ENCODE results near the gene EFNB2.

EFNB2 gene

GRCh38 chr13:106567474-106568298, 32.2 kb upstream of the EFNB2 start, which contains the start of gene ARGLU1 (continued):
- no peak for TF ChIP-seq ZNF26 (tag by site-specific recombination; IDR thresholded peaks at IDR 0.05)
- TF ChIP-seq ZBTB8A (tag by site-specific recombination; IDR thresholded peaks at IDR 0.05) = no peak
- TF ChIP-seq ZNF391 (tag by site-specific recombination; IDR thresholded peaks at IDR 0.05; ENCODE audit: borderline replicate concordance, low read depth) = no peak
- TF ChIP-seq ZNF140 (tag by site-specific recombination; IDR thresholded peaks at IDR 0.05) = no peak
- no peak for TF ChIP-seq PRDM2 (tag by site-specific recombination; IDR thresholded peaks at IDR 0.05; ENCODE audit: borderline replicate concordance)
- TF ChIP-seq ZNF791 (tag by site-specific recombination; IDR thresholded peaks at IDR 0.05) = no peak
- no peak for TF ChIP-seq ZNF324 (tag by site-specific recombination; IDR thresholded peaks at IDR 0.05)
- no peak for TF ChIP-seq MYNN (tag by site-specific recombination; IDR thresholded peaks at IDR 0.05; ENCODE audit: borderline replicate concordance)
- no peak; the same call in 1 of the 2 replicates for TF ChIP-seq ZSCAN23 (tag by site-specific recombination; IDR thresholded peaks at IDR 0.05)
- TF ChIP-seq ZSCAN4 (tag by site-specific recombination; IDR thresholded peaks at IDR 0.05) = no peak
- TF ChIP-seq SP2 (tag by site-specific recombination; IDR thresholded peaks at IDR 0.05) = no peak
- TF ChIP-seq ZNF645 (tag by site-specific recombination; IDR thresholded peaks at IDR 0.05) = no peak
- 0 out of 2 replicates have a peak, but pooled peaks have one; percentile 14 for TF ChIP-seq KLF8 (tag by site-specific recombination; IDR thresholded peaks at IDR 0.05)
- no peak for TF ChIP-seq ZNF510 (tag by site-specific recombination; IDR thresholded peaks at IDR 0.05; ENCODE audit: insufficient replicate concordance)
- no peak for TF ChIP-seq ZNF624 (tag by site-specific recombination; IDR thresholded peaks at IDR 0.05)
- no peak for TF ChIP-seq ZNF266 (tag by site-specific recombination; IDR thresholded peaks at IDR 0.05; ENCODE audit: low read depth)
- TF ChIP-seq ZNF530 (tag by site-specific recombination; IDR thresholded peaks at IDR 0.05; ENCODE audit: low read depth) = no peak
- no peak for TF ChIP-seq MZF1 (tag by site-specific recombination; IDR thresholded peaks at IDR 0.05; ENCODE audit: borderline replicate concordance)
- TF ChIP-seq ZNF585B (tag by site-specific recombination; IDR thresholded peaks at IDR 0.05) = no peak
- TF ChIP-seq OVOL3 (tag by site-specific recombination; IDR thresholded peaks at IDR 0.05) = 0 out of 2 replicates have a peak, but pooled peaks have one; percentile 11
- TF ChIP-seq SETDB1 (IDR thresholded peaks at IDR 0.05; ENCODE audit: insufficient read length, low read length) = no peak
- TF ChIP-seq YY1 (tag by site-specific recombination; IDR thresholded peaks at IDR 0.05) = peak; percentile 88
- no peak for TF ChIP-seq ELK4 (IDR thresholded peaks at IDR 0.05; ENCODE audit: borderline replicate concordance, low read depth, low read length)
- no peak for TF ChIP-seq ZNF433 (tag by site-specific recombination; IDR thresholded peaks at IDR 0.05; ENCODE audit: low read depth)
- no peak for TF ChIP-seq ZNF350 (tag by site-specific recombination; IDR thresholded peaks at IDR 0.05)
- TF ChIP-seq ZNF404 (tag by site-specific recombination; IDR thresholded peaks at IDR 0.05) = no peak
